HEK293T (cell line): ENCODE results near the gene TBL1XR1.
"Not testable (repeated sequence)": the region's sequence is repeated elsewhere in the genome, so short reads cannot be mapped to it uniquely, and the experiment has no call there.

Source experiments
- CTCF ChIA-PET: fragments of 350-600 bp; formaldehyde crosslinking; extraction: SDS; loops from one replicate; lab custom pipeline; 2021; ENCODE audit warnings: antibody characterized with exemption, inconsistent platforms; lab: Yijun Ruan, JAX
- POLR2A ChIA-PET: fragments of 350-600 bp; formaldehyde crosslinking; extraction: SDS; loops from one replicate; lab custom pipeline; 2020; ENCODE audit warnings: antibody characterized with exemption, inconsistent platforms; lab: Yijun Ruan, JAX
- DNase-seq: peaks from one replicate; pipeline ENCODE4 v3.0.0; 2012; ENCODE audit warnings: mixed read lengths; ENCODE audit errors: extremely low spot score
- ARNT ChIP-seq: fragments of 450-650 bp; IDR thresholded peaks from 2 replicates; pipeline ENCODE4 v1.6.1; 2017; ENCODE audit warnings: mild to moderate bottlenecking
- BHLHE40 ChIP-seq: fragments of 450-650 bp; IDR thresholded peaks from 2 replicates; pipeline ENCODE4 v1.6.1; 2016; ENCODE audit warnings: mild to moderate bottlenecking, moderate library complexity, borderline replicate concordance
- CTBP1 ChIP-seq: fragments of 450-650 bp; IDR thresholded peaks from 2 replicates; pipeline ENCODE4 v1.6.1; 2016; ENCODE audit warnings: borderline replicate concordance
- ELF4 ChIP-seq: fragments of 450-650 bp; IDR thresholded peaks from 2 replicates; pipeline ENCODE4 v1.6.1; 2017; ENCODE audit warnings: antibody characterized with exemption
- FOXA1 ChIP-seq: fragments of 450-650 bp; IDR thresholded peaks from 2 replicates; pipeline ENCODE4 v1.6.1; 2016; ENCODE audit warnings: mild to moderate bottlenecking
- FOXK2 ChIP-seq: fragments of 450-650 bp; IDR thresholded peaks from 2 replicates; pipeline ENCODE4 v1.6.1; 2016; ENCODE audit warnings: mild to moderate bottlenecking
- FOXM1 ChIP-seq: fragments of 450-650 bp; IDR thresholded peaks from 2 replicates; pipeline ENCODE4 v1.6.1; 2017; ENCODE audit warnings: mild to moderate bottlenecking, borderline replicate concordance
- HDGF ChIP-seq: fragments of 450-650 bp; IDR thresholded peaks from 2 replicates; pipeline ENCODE4 v1.6.1; 2017; ENCODE audit warnings: antibody characterized with exemption, borderline replicate concordance
- L3MBTL2 ChIP-seq: fragments of 450-650 bp; conservative IDR thresholded peaks from 2 replicates; pipeline ENCODE4 v1.6.1; 2016; ENCODE audit warnings: mild to moderate bottlenecking
- LEF1 ChIP-seq: fragments of 450-650 bp; IDR thresholded peaks from 2 replicates; pipeline ENCODE4 v1.6.1; 2017; ENCODE audit warnings: mild to moderate bottlenecking, borderline replicate concordance
- NFRKB ChIP-seq: fragments of 450-650 bp; IDR thresholded peaks from 2 replicates; pipeline ENCODE4 v1.6.1; 2016; ENCODE audit warnings: mild to moderate bottlenecking, moderate library complexity
- SP1 ChIP-seq: fragments of 450-650 bp; IDR thresholded peaks from 2 replicates; pipeline ENCODE4 v1.6.1; 2017
- SUZ12 ChIP-seq: fragments of 450-650 bp; IDR thresholded peaks from 2 replicates; pipeline ENCODE4 v1.6.1; 2016; ENCODE audit warnings: mild to moderate bottlenecking
- TARDBP ChIP-seq: fragments of 450-650 bp; IDR thresholded peaks from 2 replicates; pipeline ENCODE4 v1.6.1; 2016
- ZNF384 ChIP-seq: fragments of 450-650 bp; IDR thresholded peaks from 2 replicates; pipeline ENCODE4 v1.6.1; 2016
- TF ChIP-seq, protein P1 (sequence below): fragments of 450-650 bp; IDR thresholded peaks from 2 replicates; pipeline ENCODE4 v1.6.1; 2016

Gene TBL1XR1

DNA sequence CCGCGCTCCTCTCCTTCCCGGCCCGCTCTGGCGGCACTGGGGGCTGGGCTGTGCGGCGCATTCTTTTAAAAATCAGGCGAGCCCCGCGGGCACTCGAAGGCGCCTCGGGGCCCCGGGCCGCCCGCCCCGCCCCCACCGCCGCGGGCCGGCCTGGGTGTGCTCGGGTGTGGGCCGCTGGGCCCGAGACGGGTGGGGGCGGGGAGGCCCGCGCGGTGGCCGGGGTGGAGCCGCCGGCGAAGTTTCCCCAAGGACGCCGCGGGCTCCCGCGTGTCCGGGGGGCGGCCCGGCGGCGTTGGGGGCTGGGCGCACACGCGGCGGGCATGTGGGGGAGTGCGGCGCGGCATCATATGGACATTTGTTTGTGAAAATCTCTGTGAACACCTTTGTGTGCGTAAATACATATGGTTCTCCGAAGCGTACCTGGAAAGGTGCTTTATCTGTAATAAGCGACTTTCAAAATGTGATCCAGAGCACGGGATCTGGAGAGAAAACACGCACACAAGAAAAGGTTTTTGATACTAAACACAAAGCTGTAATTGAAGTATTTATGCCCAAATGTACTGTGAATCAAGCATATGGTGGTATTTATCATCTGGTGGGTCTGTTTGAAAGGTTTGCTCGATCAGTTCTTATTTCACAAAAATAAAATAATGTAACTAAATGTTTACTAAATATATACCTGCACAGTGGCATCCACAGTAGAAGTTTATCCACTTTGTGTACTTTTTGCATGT is 612 bp upstream of the TBL1XR1 start:
- no peak for DNase-seq
- CTCF ChIA-PET, result no interaction called here
- TF ChIP-seq ARNT, result 0 out of 2 replicates have a peak, but pooled peaks have one; percentile 38
- TF ChIP-seq FOXK2, result no peak
- peak; percentile 38; the same call in 1 of the 2 replicates for TF ChIP-seq L3MBTL2
- POLR2A ChIA-PET, result interaction anchor here (2.7 kb wide), 1 partner anchor 161 kb away, joined by 23 read pairs; no protein-coding TSS in a partner anchor

DNA sequence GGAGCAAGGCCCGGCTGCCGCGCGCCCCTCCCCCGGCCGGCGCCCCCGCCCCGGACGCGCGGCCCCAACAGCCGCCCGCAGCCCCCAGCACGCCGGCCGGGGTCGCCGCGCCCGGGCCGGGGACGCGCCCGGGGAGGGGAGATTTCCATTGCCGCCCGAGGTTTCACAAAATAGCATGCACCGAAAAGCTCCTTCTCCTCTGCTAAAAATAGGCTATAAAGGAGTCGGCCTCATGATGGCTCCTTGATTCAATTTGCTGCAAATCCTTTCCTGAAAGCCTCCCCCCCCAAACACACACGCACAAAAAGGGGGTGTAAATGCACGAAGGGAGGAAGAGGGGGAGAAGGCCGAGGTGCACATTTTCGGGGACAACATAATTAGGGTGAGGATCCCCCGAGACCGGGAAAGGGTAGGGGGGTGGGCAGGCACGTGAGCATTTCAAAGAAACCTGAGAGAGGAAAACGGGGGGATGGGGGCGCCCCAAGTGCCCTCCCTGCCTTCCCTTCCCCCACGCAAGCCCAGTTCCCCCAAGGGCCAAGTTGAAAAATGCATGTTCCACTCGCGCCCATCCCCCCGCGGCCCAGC is 734 bp downstream of the TBL1XR1 start:
- TF ChIP-seq ELF4, result no peak
- TF ChIP-seq ARNT, result no peak
- TF ChIP-seq FOXK2, result no peak
- TF ChIP-seq LEF1, result no peak
- TF ChIP-seq ZNF384, result no peak
- no peak for TF ChIP-seq SP1
- TF ChIP-seq TARDBP, result no peak
- no peak for TF ChIP-seq FOXA1
- no peak for TF ChIP-seq CTBP1
- TF ChIP-seq, protein P1, sequence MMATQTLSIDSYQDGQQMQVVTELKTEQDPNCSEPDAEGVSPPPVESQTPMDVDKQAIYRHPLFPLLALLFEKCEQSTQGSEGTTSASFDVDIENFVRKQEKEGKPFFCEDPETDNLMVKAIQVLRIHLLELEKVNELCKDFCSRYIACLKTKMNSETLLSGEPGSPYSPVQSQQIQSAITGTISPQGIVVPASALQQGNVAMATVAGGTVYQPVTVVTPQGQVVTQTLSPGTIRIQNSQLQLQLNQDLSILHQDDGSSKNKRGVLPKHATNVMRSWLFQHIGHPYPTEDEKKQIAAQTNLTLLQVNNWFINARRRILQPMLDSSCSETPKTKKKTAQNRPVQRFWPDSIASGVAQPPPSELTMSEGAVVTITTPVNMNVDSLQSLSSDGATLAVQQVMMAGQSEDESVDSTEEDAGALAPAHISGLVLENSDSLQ, result no peak
- no peak for TF ChIP-seq SUZ12
- no peak for TF ChIP-seq BHLHE40
- CTCF ChIA-PET, result no interaction called here
- DNase-seq, result peak; percentile 35
- POLR2A ChIA-PET, result interaction anchor here (2.7 kb wide), 1 partner anchor 162 kb away, joined by 23 read pairs; no protein-coding TSS in a partner anchor

DNA sequence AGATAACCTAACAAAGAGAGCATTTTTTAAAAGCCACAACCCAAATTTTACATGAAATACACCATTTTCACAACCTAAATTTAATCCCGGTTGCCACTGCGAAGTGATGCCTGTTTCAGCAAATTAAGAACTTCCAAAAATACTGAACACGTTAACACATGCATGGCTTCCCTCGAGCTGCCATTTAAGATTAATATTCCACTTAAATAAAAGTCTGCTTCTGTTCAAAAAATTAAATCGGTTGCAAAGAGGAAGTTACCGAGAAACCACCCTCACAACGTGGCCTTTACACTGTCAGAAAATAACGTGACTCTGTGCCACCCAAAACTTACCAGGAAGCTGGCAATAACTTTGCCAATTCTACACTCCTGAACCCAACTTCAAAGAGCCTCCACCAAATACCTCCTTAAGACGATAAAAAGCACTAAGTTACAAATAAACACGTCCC is 1.2 kb downstream of the TBL1XR1 start:
- ChIA-PET CTCF (no interaction called here), POLR2A (no interaction called here)
- no peak for DNase-seq
- TF ChIP-seq FOXK2, result no peak
- TF ChIP-seq FOXM1, result no peak
- TF ChIP-seq, protein P1, result 0 out of 2 replicates have a peak, but pooled peaks have one; percentile 8
- TF ChIP-seq BHLHE40, result no peak

DNA sequence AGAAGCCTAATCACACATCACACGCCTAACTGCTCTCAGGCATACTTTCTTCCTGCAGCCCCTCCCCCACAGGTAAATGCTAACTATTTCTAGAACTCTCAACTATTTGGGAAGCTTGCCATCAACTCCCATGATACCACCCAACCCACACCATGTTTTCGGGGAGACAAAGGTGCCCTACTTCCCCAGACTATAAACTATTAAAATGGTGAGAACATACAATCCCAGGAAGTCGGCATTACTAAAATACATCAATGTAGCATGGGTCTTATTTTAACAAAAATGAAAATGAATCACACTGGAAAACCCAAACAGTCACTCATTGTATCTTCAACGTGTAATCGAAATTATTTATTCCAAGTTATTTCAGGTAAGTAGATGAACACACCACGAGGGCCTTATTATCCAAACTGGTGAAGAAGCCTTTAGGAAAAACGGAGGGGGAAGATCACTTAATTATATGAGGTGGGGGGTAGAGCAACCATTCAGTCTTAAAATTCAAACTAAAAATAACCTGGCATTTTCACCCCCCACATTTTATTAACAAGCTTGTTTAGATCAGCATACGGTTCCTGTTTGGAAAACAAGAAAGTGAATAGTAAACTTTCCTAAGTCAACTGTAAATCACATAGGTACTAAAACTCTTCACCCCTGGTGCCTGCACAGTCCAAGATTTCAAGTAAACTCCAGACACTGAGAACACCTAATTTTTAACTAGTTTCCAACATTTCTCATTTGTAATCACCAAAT is 1.9 kb downstream of the TBL1XR1 start:
- CTCF ChIA-PET, result no interaction called here
- TF ChIP-seq, protein P1, result peak; percentile 9
- TF ChIP-seq SUZ12 (no peak), CTBP1 (no peak), TARDBP (no peak), ZNF384 (peak; percentile 71)
- DNase-seq, result no peak
- POLR2A ChIA-PET, result no interaction called here

DNA sequence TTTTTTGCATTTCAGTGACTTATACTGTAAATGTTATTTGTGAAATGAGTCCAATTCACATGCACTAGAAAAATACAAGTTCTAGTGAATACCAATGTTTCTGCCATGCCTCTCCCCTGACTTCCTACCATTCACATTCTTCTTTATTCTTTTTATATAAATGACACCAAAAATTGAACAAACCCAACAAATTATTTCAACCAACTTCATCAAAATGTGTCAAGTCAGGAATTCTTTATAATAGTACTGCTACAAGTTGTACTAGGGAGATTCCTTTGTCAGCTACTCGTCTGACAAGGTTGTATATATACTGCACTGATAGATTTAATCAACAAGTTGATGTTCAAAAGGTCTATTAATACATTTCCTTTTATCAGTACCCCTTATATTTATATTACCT is 3.0 kb downstream of the TBL1XR1 start:
- TF ChIP-seq FOXK2 (no peak), L3MBTL2 (no peak), NFRKB (no peak), LEF1 (no peak), SUZ12 (no peak), HDGF (no peak), SP1 (no peak), FOXM1 (no peak), ZNF384 (no peak), ELF4 (no peak), CTBP1 (no peak)

DNA sequence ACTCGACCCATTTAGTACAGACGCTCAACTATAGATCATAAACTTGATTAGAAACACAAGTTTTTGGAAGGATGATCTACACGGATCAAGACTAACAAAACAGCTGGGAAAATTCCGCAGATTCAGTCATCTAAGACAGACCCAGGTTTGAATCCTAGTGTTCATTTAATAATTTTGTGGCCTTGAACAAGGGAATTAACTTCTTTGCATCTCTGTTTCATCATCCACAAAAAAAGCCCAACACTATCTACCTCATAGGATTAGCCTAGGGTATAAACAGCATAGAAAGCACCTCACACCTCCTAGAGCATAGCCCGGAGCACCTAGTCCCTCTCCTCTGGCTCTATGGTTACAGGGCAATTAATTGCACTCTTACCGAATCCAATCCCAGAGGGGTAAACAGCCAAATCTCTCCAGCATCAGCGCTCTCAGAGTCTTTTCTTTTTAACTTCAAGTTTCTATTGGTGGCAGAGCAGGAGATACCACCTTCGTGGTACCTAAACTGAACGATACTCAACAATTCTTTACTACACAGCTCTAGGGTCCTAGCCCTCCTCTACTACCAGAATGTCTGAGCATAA is 3.5 kb downstream of the TBL1XR1 start:
- POLR2A ChIA-PET, result no interaction called here
- CTCF ChIA-PET, result no interaction called here

More for the DNA sequence above, 3.0 kb downstream of the TBL1XR1 start:
- ChIA-PET POLR2A (no interaction called here), CTCF (no interaction called here)
- no peak for DNase-seq

DNA sequence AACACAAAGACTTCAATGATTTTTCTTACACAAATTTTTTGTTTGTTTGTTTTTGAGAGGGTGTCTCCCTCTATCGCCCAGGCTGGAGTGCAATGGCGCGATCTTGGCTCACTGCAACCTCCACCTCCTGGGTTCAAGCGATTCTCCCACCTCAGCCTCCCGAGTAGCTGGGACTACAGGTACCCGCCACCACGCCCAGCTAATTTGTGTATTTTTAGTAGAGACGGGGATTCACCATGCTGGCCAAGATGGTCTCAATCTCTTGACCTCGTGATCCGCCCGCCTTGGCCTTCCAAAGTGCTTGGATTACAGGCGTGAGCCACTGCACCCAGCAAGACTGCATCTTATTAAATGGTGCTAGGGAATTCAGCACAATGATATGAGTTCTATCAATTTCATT is 4.0 kb downstream of the TBL1XR1 start:
- CTCF ChIA-PET, DNase-seq, POLR2A ChIA-PET: not testable (repeated sequence)

More for the DNA sequence above, 3.5 kb downstream of the TBL1XR1 start:
- DNase-seq, result no peak
- no peak for TF ChIP-seq CTBP1
